HG03095 (cell line): Measurements from ENCODE around the gene CASP4.
A peak's percentile ranks its signal among the peaks of the same experiment; 100 is the strongest.
"Not testable (repeated sequence)": the region's sequence is repeated elsewhere in the genome, so short reads cannot be mapped to it uniquely, and the experiment has no call there.

Experiments
- ATAC-seq: cut with Tn5 transposase; IDR thresholded peaks from one replicate; pipeline ENCODE4 v1.9.1; 2021; ENCODE audit warnings: moderate library complexity; ENCODE audit not compliant: unreplicated experiment

The CASP4 gene

GRCh38 chr11:104968355-104968855, at the start of gene CASP4:
Gene CASP4, minus strand, starts transcription at chr11:104968574. Its CDS starts 49 bp downstream, at chr11:104968525.
- peak; percentile 79 for ATAC-seq

GRCh38 chr11:105007463-105007862, 39.1 kb upstream of the CASP4 start:
- ATAC-seq = no peak

GRCh38 chr11:105005451-105005845, 37.1 kb upstream of the CASP4 start:
- ATAC-seq = no peak

GRCh38 chr11:105004021-105004420, 35.6 kb upstream of the CASP4 start:
- no peak for ATAC-seq

- ATAC-seq = no peak
Observed at GRCh38 chr11:105003151-105003550, 34.8 kb upstream of the CASP4 start.

GRCh38 chr11:105000797-105001196, 32.4 kb upstream of the CASP4 start:
- ATAC-seq = peak; percentile 84

GRCh38 chr11:105000167-105000566, 31.8 kb upstream of the CASP4 start:
- no peak for ATAC-seq

GRCh38 chr11:104999721-105000120, 31.3 kb upstream of the CASP4 start:
- no peak for ATAC-seq

- ATAC-seq = no peak
Observed at GRCh38 chr11:104997288-104997687, 28.9 kb upstream of the CASP4 start.

GRCh38 chr11:104995001-104995408, 26.6 kb upstream of the CASP4 start:
- no peak for ATAC-seq

GRCh38 chr11:104992781-104993180, 24.4 kb upstream of the CASP4 start:
- no peak for ATAC-seq

- no peak for ATAC-seq
Observed at GRCh38 chr11:104991994-104992393, 23.6 kb upstream of the CASP4 start.

- ATAC-seq = no peak
Observed at GRCh38 chr11:104984808-104985207, 16.4 kb upstream of the CASP4 start.

- ATAC-seq = no peak
Observed at GRCh38 chr11:104979839-104980238, 11.5 kb upstream of the CASP4 start.

- ATAC-seq = no peak
Observed at GRCh38 chr11:104973616-104974015, 5.2 kb upstream of the CASP4 start.

GRCh38 chr11:104972924-104973323, 4.5 kb upstream of the CASP4 start:
- not testable (repeated sequence) for ATAC-seq

GRCh38 chr11:104970756-104971155, 2.4 kb upstream of the CASP4 start:
- no peak for ATAC-seq

- peak; percentile 11 for ATAC-seq
Observed at GRCh38 chr11:104968856-104969776, 742 bp upstream of the CASP4 start.

- peak; percentile 20 for ATAC-seq
Observed at GRCh38 chr11:104967534-104968354, 630 bp downstream of the CASP4 start.

- ATAC-seq = no peak
Observed at GRCh38 chr11:104965735-104966134, 2.6 kb downstream of the CASP4 start.

- no peak for ATAC-seq
Observed at GRCh38 chr11:104964247-104964646, 4.1 kb downstream of the CASP4 start.

- no peak for ATAC-seq
Observed at GRCh38 chr11:104962852-104963251, 5.5 kb downstream of the CASP4 start.
